Ecto neural progenitor cell (in vitro differentiated cells): ENCODE measurements around the gene MRPL47.
"Not testable (repeated sequence)": the region's sequence is repeated elsewhere in the genome, so short reads cannot be mapped to it uniquely, and the experiment has no call there.

Source experiments
- DNase-seq: peaks from one replicate; pipeline ENCODE4 v3.0.0-alpha.2; 2018; ENCODE audit warnings: low spot score

The MRPL47 gene

DNA sequence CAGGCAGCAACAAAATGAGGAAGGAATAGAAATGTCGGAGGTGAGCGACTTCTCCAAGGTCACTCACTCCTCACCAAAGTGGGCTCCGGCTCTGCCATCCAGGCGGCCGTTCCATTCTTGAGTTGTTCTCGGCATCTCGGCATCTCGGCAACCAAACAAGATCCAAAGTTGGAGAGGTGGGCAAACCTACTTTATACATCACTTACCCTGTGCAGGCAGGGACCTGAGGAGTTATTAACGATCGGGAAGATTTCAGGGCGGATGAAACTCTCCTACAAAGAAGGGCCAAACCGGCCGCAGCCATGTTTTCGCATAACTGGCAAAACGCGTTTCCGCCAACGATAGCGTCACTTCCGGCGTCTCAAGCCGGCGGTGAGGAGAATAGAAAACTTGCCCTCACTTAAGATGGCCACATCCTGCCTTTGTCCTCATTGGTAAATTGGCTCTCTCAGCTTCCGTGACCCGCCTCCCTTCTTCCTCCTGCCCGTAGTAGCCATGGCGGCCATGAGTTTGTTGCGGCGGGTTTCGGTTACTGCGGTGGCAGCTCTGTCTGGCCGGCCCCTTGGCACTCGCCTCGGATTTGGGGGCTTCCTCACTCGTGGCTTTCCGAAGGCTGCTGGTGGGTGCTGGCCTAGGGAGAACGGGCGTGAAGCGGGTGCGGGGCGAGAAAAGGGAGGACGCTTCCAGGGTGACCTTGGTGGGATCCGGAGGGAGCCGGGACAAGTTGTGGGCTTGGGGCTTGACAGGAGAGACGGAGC, at the start of gene MRPL47, which contains the start of gene NDUFB5:
Gene MRPL47 (minus strand): TSS at position 318 of the 758 bp plus-strand sequence. CDS start 14 bp downstream, at position 304.
Gene NDUFB5 (plus strand): TSS at position 474 of the 758 bp plus-strand sequence. CDS start 22 bp downstream, at position 496.
- DNase-seq: peak; percentile 92

DNA sequence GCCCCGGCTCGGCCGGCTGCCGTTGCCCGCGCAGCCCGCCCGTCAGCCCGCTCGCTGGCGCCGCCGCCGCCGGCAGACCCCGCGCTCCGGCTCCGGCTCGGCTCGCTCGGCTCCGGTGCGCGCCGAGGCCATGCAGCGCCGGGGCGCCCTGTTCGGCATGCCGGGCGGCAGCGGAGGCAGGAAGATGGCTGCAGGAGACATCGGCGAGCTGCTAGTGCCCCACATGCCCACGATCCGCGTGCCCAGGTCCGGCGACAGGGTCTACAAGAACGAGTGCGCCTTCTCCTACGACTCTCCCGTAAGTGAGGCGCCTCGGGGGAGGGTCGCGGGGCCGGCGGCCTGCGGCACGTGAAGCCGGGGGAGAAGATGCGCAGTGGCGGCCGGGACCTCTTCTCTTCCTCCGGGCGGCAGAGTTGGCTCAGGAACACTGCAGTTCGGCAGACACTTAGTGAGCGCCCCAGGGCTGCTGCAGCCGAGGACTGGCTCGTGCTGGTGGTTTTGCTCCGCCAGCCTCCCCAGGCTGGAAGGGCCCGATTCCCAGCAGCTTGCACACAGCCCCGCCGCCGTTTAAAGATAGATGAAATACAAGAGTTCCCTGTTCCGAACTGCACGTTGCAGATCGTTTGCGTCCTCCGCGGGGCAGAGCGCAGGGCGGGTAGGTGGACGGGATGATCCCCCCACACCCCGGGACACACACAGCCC, 48.8 kb upstream of the MRPL47 start:
- peak; percentile 84 for DNase-seq

GRCh38 chr3:179652447-179653095, 48.1 kb upstream of the MRPL47 start, which contains the start of gene USP13:
USP13 (plus strand) TSS chr3:179653040; CDS start chr3:179653226, 186 bp downstream.
- peak; percentile 90 for DNase-seq

GRCh38 chr3:179651687-179652446, 47.4 kb upstream of the MRPL47 start:
- no peak for DNase-seq

DNA sequence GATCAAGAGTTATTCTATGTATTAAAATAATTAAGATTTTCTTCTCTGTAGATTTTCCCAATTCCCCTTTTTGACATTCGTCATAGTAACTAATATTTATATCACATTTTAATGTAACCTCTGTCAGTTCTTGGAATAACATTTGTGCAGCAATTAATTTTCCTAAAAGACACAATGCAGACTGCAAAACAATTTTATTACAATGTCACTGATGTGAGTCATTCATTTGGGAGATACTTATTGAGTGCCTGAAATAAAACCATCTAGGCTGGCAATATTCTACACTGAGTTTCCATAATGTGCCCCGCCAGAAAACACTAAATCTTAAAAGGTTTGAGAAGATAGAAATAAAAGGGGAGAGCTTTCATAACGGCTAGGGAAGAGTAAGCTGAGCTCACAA, 41.7 kb upstream of the MRPL47 start:
- DNase-seq: no peak

- not testable (repeated sequence) for DNase-seq
Measured at GRCh38 chr3:179643837-179644236, 39.4 kb upstream of the MRPL47 start.

DNA sequence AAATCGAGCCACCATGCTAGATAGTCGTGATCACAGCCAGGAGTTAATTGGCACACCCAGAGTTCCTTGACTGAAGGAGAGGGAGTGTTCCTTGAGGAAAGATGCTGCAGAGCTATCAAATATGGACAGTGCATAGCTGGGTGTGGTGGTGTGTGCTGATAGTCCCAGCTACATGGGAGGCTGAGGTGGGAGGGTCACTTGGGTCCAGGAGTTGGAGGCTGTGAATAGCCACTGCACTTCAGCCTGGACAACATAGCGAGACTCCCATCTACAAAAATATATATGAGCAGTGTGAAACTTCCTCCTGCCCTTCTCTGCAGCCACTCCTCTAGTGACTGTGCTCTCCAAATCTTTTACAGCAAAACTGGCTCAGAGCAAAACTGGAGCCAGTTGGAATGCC, 38.4 kb upstream of the MRPL47 start:
- DNase-seq: no peak

DNA sequence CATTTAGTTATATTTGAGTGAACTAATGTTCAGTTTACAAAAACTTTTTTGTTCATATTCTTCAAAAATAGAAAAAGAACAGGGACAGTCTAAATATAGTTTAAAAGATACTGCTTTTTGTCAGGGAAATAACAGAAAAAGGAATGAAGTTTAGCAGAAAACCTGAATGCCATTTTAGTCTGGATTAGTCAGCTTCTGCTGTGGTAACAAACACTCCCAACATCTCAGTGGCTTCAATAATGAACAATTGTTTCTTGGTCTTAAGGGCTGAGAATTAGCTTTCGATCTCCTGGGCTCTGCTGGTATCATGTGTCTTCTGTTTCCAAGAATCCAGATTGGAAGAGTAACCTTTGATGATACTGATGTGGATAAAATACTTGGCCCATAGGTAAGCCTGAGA, 36.0 kb upstream of the MRPL47 start:
- DNase-seq: no peak

DNA sequence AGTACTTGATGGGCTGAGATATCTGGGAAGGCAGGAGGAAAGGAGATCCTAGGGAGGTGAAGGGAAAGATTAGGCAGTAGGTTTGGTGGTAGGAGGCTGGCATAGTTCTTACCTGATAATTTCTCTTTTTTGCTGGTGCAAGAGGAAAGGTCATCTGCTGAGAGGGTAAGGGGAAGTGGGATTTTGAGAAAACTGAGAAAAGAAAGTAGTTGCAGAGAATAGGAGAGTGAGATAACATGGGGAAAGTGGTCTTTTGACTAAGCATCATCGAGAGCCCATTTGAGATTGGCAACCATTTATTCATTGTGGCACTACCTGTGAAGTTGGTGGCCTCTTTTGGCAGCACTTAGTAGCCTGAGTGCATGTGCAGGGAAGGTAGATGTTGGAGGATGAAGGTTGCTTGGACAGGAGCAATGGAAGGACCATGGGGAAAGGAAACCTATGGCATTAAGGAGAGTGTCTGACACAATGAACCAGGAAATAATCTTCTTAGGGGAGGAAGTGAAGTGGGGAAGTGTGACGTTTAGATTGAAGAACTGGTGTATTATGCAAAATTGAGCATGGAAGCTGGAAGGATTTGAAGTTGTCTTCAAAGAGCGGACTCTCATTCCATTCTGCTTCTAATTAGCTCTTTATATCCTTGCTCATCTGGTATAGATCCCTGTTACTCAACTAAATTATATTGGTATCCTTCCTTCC, 26.5 kb upstream of the MRPL47 start:
- no peak for DNase-seq

- no peak for DNase-seq
Measured at GRCh38 chr3:179624451-179624850, 20.0 kb upstream of the MRPL47 start.

GRCh38 chr3:179622023-179622422, 17.6 kb upstream of the MRPL47 start:
- no peak for DNase-seq

- DNase-seq: no peak
Measured at GRCh38 chr3:179615458-179616173, 11.2 kb upstream of the MRPL47 start.

DNA sequence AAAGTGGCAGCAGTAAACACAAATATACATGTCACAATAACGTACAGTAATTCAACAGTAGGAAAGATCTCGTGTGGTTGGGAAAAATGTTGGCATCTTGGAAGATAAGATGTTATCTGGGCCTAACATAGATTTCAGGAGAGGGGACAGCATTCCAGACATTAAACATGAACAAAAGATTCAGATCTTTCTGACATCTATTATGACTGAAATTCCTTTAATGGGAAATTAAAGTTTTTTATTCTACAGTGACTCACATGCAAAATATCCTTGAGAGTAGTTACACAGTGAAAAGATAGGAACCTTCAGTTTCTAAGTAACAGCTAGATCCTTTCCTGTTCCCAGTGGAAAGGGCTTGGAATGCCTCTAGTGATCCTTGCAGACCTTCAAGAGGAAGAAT, 9.4 kb upstream of the MRPL47 start:
- no peak for DNase-seq

- DNase-seq: no peak
Measured at GRCh38 chr3:179610066-179610465, 5.6 kb upstream of the MRPL47 start.

GRCh38 chr3:179608931-179609720, 4.7 kb upstream of the MRPL47 start:
- DNase-seq: no peak

- no peak for DNase-seq
Measured at GRCh38 chr3:179606534-179607085, 2.2 kb upstream of the MRPL47 start.

DNA sequence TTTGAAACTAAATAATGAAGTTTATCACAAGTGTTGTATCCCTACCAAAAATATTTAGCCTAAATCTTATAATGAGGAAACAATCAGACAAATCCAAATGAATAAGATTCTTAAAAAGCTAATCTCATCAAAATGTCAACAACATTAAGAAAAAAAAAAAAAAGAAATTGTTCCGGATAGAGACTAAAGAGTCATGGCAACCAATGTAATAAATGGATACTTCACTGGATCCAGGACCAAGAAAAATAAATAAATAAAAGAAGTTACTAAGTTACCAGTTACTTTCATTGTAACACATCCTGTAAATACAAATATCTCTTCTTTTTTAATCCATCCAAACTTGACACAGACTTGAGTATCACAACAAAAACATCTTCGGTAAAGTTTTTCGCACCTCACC, 607 bp downstream of the MRPL47 start:
- no peak for DNase-seq

DNA sequence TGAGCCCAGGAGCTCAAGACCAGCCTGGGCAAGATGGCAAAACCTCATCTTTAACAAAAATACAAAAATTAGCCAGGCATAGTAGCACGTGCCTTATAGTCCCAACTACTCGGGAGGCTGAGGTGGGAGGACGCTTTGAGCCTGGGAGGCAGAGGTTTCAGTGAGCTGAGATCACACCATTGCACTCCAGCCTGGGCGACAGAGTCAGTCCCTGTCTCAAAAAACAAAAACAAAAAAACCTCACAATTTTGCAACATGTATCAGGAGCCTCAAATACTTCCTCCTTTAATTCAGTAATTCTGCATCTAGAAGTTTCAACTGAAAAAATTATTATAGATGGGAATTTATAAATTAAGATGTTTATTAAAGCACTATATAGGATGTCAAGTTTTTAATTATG, 1.1 kb downstream of the MRPL47 start:
- DNase-seq: no peak

- no peak for DNase-seq
Measured at GRCh38 chr3:179599531-179599930, 4.9 kb downstream of the MRPL47 start.

GRCh38 chr3:179591313-179591712, 13.1 kb downstream of the MRPL47 start:
- DNase-seq: no peak
